Activated CD8-positive, alpha-beta T cell treated with anti-CD3 and anti-CD28 coated beads, Interleukin-2, amount 10 ng/mL, durations not matched to agents 7 days and 5 days (primary cell): Measurements from ENCODE around the gene TMEM115. TPM values are rescaled to one million over a fixed set of nuclear protein-coding genes. Genes with fewer than 3 reads are reported as not detected.
A peak's percentile ranks its signal among the peaks of the same experiment; 100 is the strongest.

Source experiments
- ATAC-seq: fragments of 150-1000 bp; cut with Tn5 transposase; one replicate; pipeline ENCODE4 v1.10.0; 2021; ENCODE audit warnings: moderate library complexity
- CTCF ChIA-PET: fragments of 350-600 bp; sonication (Branson Sonifier 250); formaldehyde crosslinking; loops from one replicate; lab custom pipeline; 2021; ENCODE audit warnings: antibody characterized with exemption; lab: Charles Lee
- POLR2A ChIA-PET: fragments of 350-600 bp; sonication (Branson Sonifier 250); formaldehyde crosslinking; loops from one replicate; lab custom pipeline; 2021; ENCODE audit warnings: antibody characterized with exemption; lab: Charles Lee
- DNase-seq: peaks from one replicate; pipeline ENCODE4 v3.0.0-alpha.2; 2020
- H3K27ac Mint-ChIP-seq: one replicate; pipeline ENCODE4 v1.8.0; 2021; ENCODE audit warnings: mild to moderate bottlenecking, mixed read lengths
- H3K27me3 Mint-ChIP-seq: one replicate; pipeline ENCODE4 v1.8.0; 2021; ENCODE audit warnings: low read depth, mixed read lengths
- H3K36me3 Mint-ChIP-seq: one replicate; pipeline ENCODE4 v1.8.0; 2021; ENCODE audit warnings: low read depth, mixed read lengths
- H3K4me1 Mint-ChIP-seq: one replicate; pipeline ENCODE4 v1.8.0; 2021; ENCODE audit warnings: low read depth, mixed read lengths
- H3K4me3 Mint-ChIP-seq: one replicate; pipeline ENCODE4 v1.8.0; 2021; ENCODE audit warnings: mild to moderate bottlenecking, mixed read lengths
- H3K9me3 Mint-ChIP-seq: one replicate; pipeline ENCODE4 v1.8.0; 2022; ENCODE audit warnings: mixed read lengths; ENCODE audit not compliant: insufficient read depth
- total RNA-seq, 2 experiments: library from RNA; stranded (reverse); gene quantifications; one replicate each; pipeline ENCODE4 v1.2.3, GENCODE V29; 2021

The TMEM115 gene
- total RNA-seq, 2 experiments from 2014 or later = 18.0 to 18.9 TPM

GRCh38 chr3:50340448-50341329 is 18.6 kb downstream of the TMEM115 start, which contains the start of gene RASSF1:
Gene RASSF1, minus strand, starts transcription at chr3:50340836. Its CDS starts 31 bp downstream, at chr3:50340805.
- ATAC-seq (peak; percentile 55), DNase-seq (peak; percentile 97)
- H3K9me3 Mint-ChIP-seq = no peaks in the 10 kb centered on the region
- CTCF ChIA-PET = interaction anchor here (0.8 to 2.8 kb wide), 10 partner anchors 9 to 262 kb away, joined by 3 to 14 read pairs (median 4); partner anchors contain the start of genes CYB561D2, HYAL3, NAA80 and NPRL2
- peaks cover 54% of the 10 kb centered on the region for H3K4me1 Mint-ChIP-seq
- peaks cover 49% of the 10 kb centered on the region for H3K36me3 Mint-ChIP-seq
- peak within 1 kb of the TSS; percentile 92 for H3K4me3 Mint-ChIP-seq
- POLR2A ChIA-PET = interaction anchor here (0.6 to 5.6 kb wide), 26 partner anchors 9 to 277 kb away, joined by 3 to 51 read pairs (median 5); partner anchors contain the start of genes CISH, CYB561D2, HEMK1 and HYAL3
- H3K27me3 Mint-ChIP-seq = no peaks in the 10 kb centered on the region
- peak within 1 kb of the TSS; percentile 96 for H3K27ac Mint-ChIP-seq

DNA sequence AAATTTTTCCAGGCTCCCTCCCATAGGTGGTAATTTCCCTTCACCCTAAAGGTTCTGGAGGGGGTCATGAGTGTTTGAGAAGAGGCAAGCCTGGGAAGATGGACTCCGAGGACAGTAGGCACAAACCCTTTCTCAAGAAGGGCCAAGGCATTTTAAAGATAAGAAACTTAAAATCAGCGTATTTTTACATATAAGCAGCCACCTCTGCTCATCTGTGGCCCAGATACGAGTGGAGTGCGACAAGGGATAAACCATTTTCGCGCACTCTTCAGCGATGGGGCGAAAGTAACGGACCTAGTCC is 19.2 kb downstream of the TMEM115 start:
- H3K36me3 Mint-ChIP-seq = peaks cover 55% of the 10 kb centered on the region
- no peak for DNase-seq
- POLR2A ChIA-PET = interaction anchor here (0.6 to 5.6 kb wide), 22 partner anchors 9 to 278 kb away, joined by 3 to 51 read pairs (median 6); partner anchors contain the start of genes CISH, CYB561D2, HEMK1 and HYAL3
- H3K4me3 Mint-ChIP-seq = peak overlapping the region; percentile 92
- no peak for ATAC-seq
- CTCF ChIA-PET = interaction anchor here (0.8 to 2.8 kb wide), 9 partner anchors 10 to 263 kb away, joined by 3 to 14 read pairs (median 4); partner anchors contain the start of genes CYB561D2, HYAL3, NAA80 and NPRL2
- peaks cover 54% of the 10 kb centered on the region for H3K4me1 Mint-ChIP-seq
- no peaks in the 10 kb centered on the region for H3K27me3 Mint-ChIP-seq
- no peaks in the 10 kb centered on the region for H3K9me3 Mint-ChIP-seq
- H3K27ac Mint-ChIP-seq = peak overlapping the region; percentile 96

DNA sequence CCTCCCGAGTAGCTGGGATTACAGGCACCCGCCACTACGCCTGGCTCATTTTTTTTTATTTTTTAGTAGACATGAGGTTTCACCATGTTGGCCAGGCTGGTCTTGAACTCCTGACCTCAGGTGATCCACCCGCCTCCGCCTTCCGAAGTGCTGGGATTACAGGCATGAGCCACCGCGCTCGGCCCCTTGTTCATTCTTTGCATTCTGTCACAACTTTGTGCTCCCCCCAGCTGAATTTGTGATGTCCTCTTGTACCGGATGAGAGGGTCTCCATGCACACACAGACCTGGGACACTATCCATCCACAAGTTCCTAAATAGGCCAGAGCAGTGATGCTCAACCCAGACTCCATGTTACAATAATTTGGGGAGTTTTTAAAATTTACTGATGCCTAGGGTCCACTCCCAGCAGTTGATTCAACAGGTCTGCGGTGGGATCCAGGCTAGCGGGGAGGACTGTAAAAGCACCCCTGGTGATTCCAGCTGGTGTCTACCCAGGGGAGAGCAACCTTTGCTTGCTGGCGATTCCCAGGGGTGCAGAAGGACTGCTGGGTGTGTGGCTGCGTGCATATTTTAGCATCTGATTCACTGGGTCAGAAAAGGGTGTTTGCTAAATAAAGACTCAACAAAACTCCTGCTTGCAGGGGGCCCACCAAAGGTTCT is 19.7 kb downstream of the TMEM115 start:
- H3K36me3 Mint-ChIP-seq = peaks cover 58% of the 10 kb centered on the region
- peak overlapping the region; percentile 92 for H3K4me3 Mint-ChIP-seq
- ATAC-seq = no peak
- no peaks in the 10 kb centered on the region for H3K9me3 Mint-ChIP-seq
- peaks cover 53% of the 10 kb centered on the region for H3K4me1 Mint-ChIP-seq
- no peaks in the 10 kb centered on the region for H3K27me3 Mint-ChIP-seq
- ChIA-PET CTCF (interaction anchor here (1.2 to 2.9 kb wide), 6 partner anchors 8 to 263 kb away, joined by 3 to 11 read pairs (median 6); partner anchors contain the start of genes CYB561D2 and NPRL2), POLR2A (interaction anchor here (0.9 to 5.6 kb wide), 9 partner anchors 11 to 1899 kb away, joined by 3 to 51 read pairs (median 7); partner anchors contain the start of genes CISH, CYB561D2, HEMK1 and NPRL2)
- H3K27ac Mint-ChIP-seq = peak overlapping the region; percentile 96
- DNase-seq = no peak

- Mint-ChIP-seq H3K9me3 (no peaks in the 10 kb centered on the region), H3K27me3 (no peaks in the 10 kb centered on the region), H3K4me3 (peak overlapping the region; percentile 92), H3K36me3 (peaks cover 63% of the 10 kb centered on the region), H3K27ac (peak overlapping the region; percentile 96), H3K4me1 (peaks cover 57% of the 10 kb centered on the region)
- ChIA-PET POLR2A (interaction anchor here (0.9 to 5.6 kb wide), 13 partner anchors 8 to 1900 kb away, joined by 3 to 51 read pairs (median 16); partner anchors contain the start of genes CISH, CYB561D2, GNAI2 and HEMK1), CTCF (interaction anchor here (1.0 to 3.7 kb wide), 7 partner anchors 9 to 203 kb away, joined by 3 to 42 read pairs (median 8); partner anchors contain the start of genes CYB561D2, HYAL2, NPRL2 and TUSC2)
- ATAC-seq (no peak), DNase-seq (no peak)
These were observed 20.4 kb downstream of the TMEM115 start for GRCh38 chr3:50338965-50339364.

GRCh38 chr3:50337175-50337861 is 22.0 kb downstream of the TMEM115 start:
- ATAC-seq (peak; percentile 75), DNase-seq (peak; percentile 99)
- Mint-ChIP-seq H3K4me3 (peak overlapping the region; percentile 92), H3K27me3 (no peaks in the 10 kb centered on the region), H3K27ac (peak overlapping the region; percentile 96), H3K4me1 (peaks cover 56% of the 10 kb centered on the region), H3K9me3 (no peaks in the 10 kb centered on the region), H3K36me3 (peaks cover 75% of the 10 kb centered on the region)
- ChIA-PET CTCF (interaction anchor here (0.9 to 3.7 kb wide), 20 partner anchors 9 to 277 kb away, joined by 3 to 42 read pairs (median 6); partner anchors contain the start of genes C3orf18, CISH, CYB561D2 and HYAL2), POLR2A (interaction anchor here (0.8 to 5.6 kb wide), 22 partner anchors 9 to 279 kb away, joined by 3 to 51 read pairs (median 9); partner anchors contain the start of genes CISH, CYB561D2, GNAI2 and HEMK1)

GRCh38 chr3:50336452-50337174 is 22.7 kb downstream of the TMEM115 start:
- peak overlapping the region; percentile 96 for H3K27ac Mint-ChIP-seq
- peaks cover 81% of the 10 kb centered on the region for H3K36me3 Mint-ChIP-seq
- CTCF ChIA-PET = interaction anchor here (0.9 to 3.7 kb wide), 21 partner anchors 8 to 278 kb away, joined by 3 to 42 read pairs (median 6); partner anchors contain the start of genes C3orf18, CISH, CYB561D2 and HYAL2
- H3K4me1 Mint-ChIP-seq = peaks cover 54% of the 10 kb centered on the region
- POLR2A ChIA-PET = interaction anchor here (0.7 to 5.6 kb wide), 26 partner anchors 8 to 280 kb away, joined by 3 to 51 read pairs (median 7); partner anchors contain the start of genes CISH, CYB561D2, GNAI2 and HEMK1
- no peaks in the 10 kb centered on the region for H3K27me3 Mint-ChIP-seq
- ATAC-seq (peak; percentile 4), DNase-seq (peak; percentile 65)
- peak overlapping the region; percentile 92 for H3K4me3 Mint-ChIP-seq
- no peaks in the 10 kb centered on the region for H3K9me3 Mint-ChIP-seq

DNA sequence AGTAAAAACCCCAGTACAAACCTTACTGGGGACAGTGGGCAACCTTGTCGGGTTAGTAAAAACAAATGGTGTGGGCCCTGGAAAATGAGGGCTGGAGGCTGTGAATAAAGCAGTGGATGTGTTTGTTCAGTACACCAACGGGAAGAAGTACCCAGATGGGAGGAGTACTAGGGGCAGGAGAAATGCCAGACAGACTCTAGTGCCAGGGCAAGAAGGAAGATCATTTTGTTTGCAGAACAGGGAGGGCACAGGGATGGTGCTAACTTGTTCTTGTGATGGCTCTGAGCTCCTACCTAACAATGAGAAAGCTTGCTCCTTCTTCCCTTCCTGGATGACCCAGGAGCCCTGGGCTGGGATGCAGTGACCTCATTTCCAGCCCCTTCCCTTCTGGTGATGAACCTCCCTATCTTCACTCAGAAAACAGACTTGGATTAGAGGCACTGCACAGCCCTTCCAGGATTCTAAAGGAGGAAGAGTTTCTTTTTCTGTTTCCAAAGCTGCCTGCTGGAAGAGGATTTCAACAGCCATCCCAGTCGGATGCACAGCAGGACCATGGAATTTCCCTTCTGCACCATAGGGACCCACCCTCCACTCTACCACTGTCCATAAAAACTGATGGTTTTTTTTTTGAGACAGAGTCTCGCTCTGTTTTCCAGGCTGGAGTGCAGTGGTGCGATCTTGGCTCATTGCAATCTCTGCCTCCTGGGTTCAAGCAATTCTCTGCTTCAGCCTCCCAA is 24.8 kb downstream of the TMEM115 start:
- no peaks in the 10 kb centered on the region for H3K27me3 Mint-ChIP-seq
- no peak for DNase-seq
- POLR2A ChIA-PET = interaction anchor here (0.7 to 1.4 kb wide), 3 partner anchors 10 to 16 kb away, joined by 3 to 4 read pairs (median 4); no protein-coding TSS in a partner anchor
- peak overlapping the region; percentile 86 for H3K27ac Mint-ChIP-seq
- peak overlapping the region; percentile 92 for H3K4me3 Mint-ChIP-seq
- ATAC-seq = no peak
- CTCF ChIA-PET = interaction anchor here (0.8 to 2.3 kb wide), 4 partner anchors 10 to 208 kb away, joined by 3 to 11 read pairs (median 4); no protein-coding TSS in a partner anchor
- peaks cover 47% of the 10 kb centered on the region for H3K4me1 Mint-ChIP-seq
- peaks cover 91% of the 10 kb centered on the region for H3K36me3 Mint-ChIP-seq
- no peaks in the 10 kb centered on the region for H3K9me3 Mint-ChIP-seq

- POLR2A ChIA-PET = interaction anchor here (1.4 kb wide), 1 partner anchor 15 kb away, joined by 4 read pairs; no protein-coding TSS in a partner anchor
- CTCF ChIA-PET = interaction anchor here (0.8 to 2.3 kb wide), 2 partner anchors 9 to 87 kb away, joined by 3 to 11 read pairs; no protein-coding TSS in a partner anchor
- H3K9me3 Mint-ChIP-seq = no peaks in the 10 kb centered on the region
- H3K4me1 Mint-ChIP-seq = peaks cover 47% of the 10 kb centered on the region
- H3K36me3 Mint-ChIP-seq = peaks cover 88% of the 10 kb centered on the region
- ATAC-seq = no peak
- no peak for DNase-seq
- peak overlapping the region; percentile 92 for H3K4me3 Mint-ChIP-seq
- peak overlapping the region; percentile 86 for H3K27ac Mint-ChIP-seq
- H3K27me3 Mint-ChIP-seq = no peaks in the 10 kb centered on the region
These were observed 25.5 kb downstream of the TMEM115 start for GRCh38 chr3:50333744-50334328.

- ChIA-PET CTCF (no interaction called here), POLR2A (interaction anchor here (1.3 kb wide), 1 partner anchor 9 kb away, joined by 5 read pairs; the partner anchor contains the start of gene RASSF1)
- Mint-ChIP-seq H3K9me3 (no peaks in the 10 kb centered on the region), H3K36me3 (peaks cover 74% of the 10 kb centered on the region), H3K27me3 (no peaks in the 10 kb centered on the region), H3K4me1 (peaks cover 60% of the 10 kb centered on the region), H3K27ac (peak overlapping the region; percentile 43), H3K4me3 (no peak overlapping the region)
- DNase-seq = no peak
- no peak for ATAC-seq
These were observed 27.9 kb downstream of the TMEM115 start for GRCh38 chr3:50331364-50331907.
